Mucosa of rectum (tissue), 2 donors: ENCODE data around the gene KLF2.

ENCODE experiments used
- H3K27ac ChIP-seq, 2 donors: one replicate each; pipeline ENCODE4 v1.7.0; 2013; ENCODE audit warnings: inconsistent platforms in 2 of 2, low read depth in 2 of 2, low read length in 2 of 2
- H3K27me3 ChIP-seq, 2 donors: one replicate each; pipeline ENCODE4 v1.7.0; 2013; ENCODE audit warnings: low read length in 2 of 2; ENCODE audit not compliant: control insufficient read depth in 2 of 2, insufficient read depth in 2 of 2
- H3K36me3 ChIP-seq, 2 donors: one replicate each; pipeline ENCODE4 v1.7.0; 2013; ENCODE audit warnings: low read length in 2 of 2; ENCODE audit not compliant: control insufficient read depth in 2 of 2, insufficient read depth in 2 of 2
- H3K4me1 ChIP-seq, 2 donors: one replicate each; pipeline ENCODE4 v1.7.0; 2013; ENCODE audit warnings: low read length in 2 of 2, mild to moderate bottlenecking in 1 of 2; ENCODE audit not compliant: control insufficient read depth in 2 of 2, insufficient read depth in 2 of 2
- H3K4me3 ChIP-seq, 2 donors: one replicate each; pipeline ENCODE4 v1.7.0; 2013; ENCODE audit warnings: low read length in 2 of 2
- H3K9ac ChIP-seq, 2 donors: one replicate each; pipeline ENCODE4 v1.7.0; 2013; ENCODE audit warnings: low read length in 2 of 2, low read depth in 1 of 2, mild to moderate bottlenecking in 1 of 2
- H3K9me3 ChIP-seq, 2 donors: one replicate each; pipeline ENCODE4 v1.7.0; 2013; ENCODE audit warnings: low read length in 2 of 2; ENCODE audit not compliant: control insufficient read depth in 2 of 2
- donor health status: healthy.
- donor health status: Normal muscosa, but diverticular disease.

KLF2 gene

GRCh38 chr19:16361926-16362325, 37.3 kb downstream of the KLF2 start:
- no peaks in the 10 kb centered on the region for H3K27me3 ChIP-seq
- no peaks in the 10 kb centered on the region for H3K9me3 ChIP-seq
- no peak overlapping the region for H3K27ac ChIP-seq
- no peak overlapping the region for H3K9ac ChIP-seq
- H3K36me3 ChIP-seq = peaks cover 0 to 7% of the 10 kb centered on the region in 2 donors
- peaks cover 24 to 27% of the 10 kb centered on the region in 2 donors for H3K4me1 ChIP-seq
- no peak overlapping the region for H3K4me3 ChIP-seq

GRCh38 chr19:16363133-16363851, 38.7 kb downstream of the KLF2 start:
- Histone ChIP-seq H3K36me3 (peaks cover 0 to 1% of the 10 kb centered on the region in 2 donors), H3K4me3 (peak overlapping the region; percentile 12 to 32), H3K9me3 (no peaks in the 10 kb centered on the region), H3K27ac (peak overlapping the region; percentile 89 to 93), H3K27me3 (peaks cover 0 to 4% of the 10 kb centered on the region in 2 donors), H3K9ac (peak overlapping the region; percentile 54 to 55), H3K4me1 (peaks cover 24 to 27% of the 10 kb centered on the region in 2 donors)

- peak overlapping the region in 1 of 2 donors; percentile 45 for H3K9ac ChIP-seq
- peak overlapping the region in 1 of 2 donors; percentile 89 for H3K27ac ChIP-seq
- no peaks in the 10 kb centered on the region for H3K36me3 ChIP-seq
- peaks cover 0 to 5% of the 10 kb centered on the region in 2 donors for H3K27me3 ChIP-seq
- peaks cover 24 to 27% of the 10 kb centered on the region in 2 donors for H3K4me1 ChIP-seq
- H3K9me3 ChIP-seq = no peaks in the 10 kb centered on the region
- no peak overlapping the region for H3K4me3 ChIP-seq
These were observed 39.2 kb downstream of the KLF2 start for GRCh38 chr19:16363852-16364230.

- Histone ChIP-seq H3K36me3 (no peaks in the 10 kb centered on the region), H3K4me3 (no peak overlapping the region), H3K9me3 (no peaks in the 10 kb centered on the region), H3K9ac (no peak overlapping the region), H3K27me3 (peaks cover 0 to 5% of the 10 kb centered on the region in 2 donors), H3K4me1 (peaks cover 24 to 27% of the 10 kb centered on the region in 2 donors), H3K27ac (no peak overlapping the region)
These were observed 39.7 kb downstream of the KLF2 start for GRCh38 chr19:16364231-16364865.

GRCh38 chr19:16365300-16365996, 40.8 kb downstream of the KLF2 start:
- Histone ChIP-seq H3K4me1 (peaks cover 24 to 34% of the 10 kb centered on the region in 2 donors), H3K27me3 (peaks cover 0 to 5% of the 10 kb centered on the region in 2 donors), H3K36me3 (no peaks in the 10 kb centered on the region), H3K9ac (peak overlapping the region in 1 of 2 donors; percentile 6), H3K27ac (peak overlapping the region; percentile 14 to 71), H3K9me3 (no peaks in the 10 kb centered on the region), H3K4me3 (peak overlapping the region in 1 of 2 donors; percentile 44)

GRCh38 chr19:16366056-16366432, 41.4 kb downstream of the KLF2 start:
- peak overlapping the region in 1 of 2 donors; percentile 44 for H3K4me3 ChIP-seq

GRCh38 chr19:16366433-16367260, 42.0 kb downstream of the KLF2 start:
- H3K4me3 ChIP-seq = peak overlapping the region; percentile 20 to 44
- H3K36me3 ChIP-seq = no peaks in the 10 kb centered on the region
- H3K27me3 ChIP-seq = peaks cover 0 to 5% of the 10 kb centered on the region in 2 donors
- H3K27ac ChIP-seq = peak overlapping the region; percentile 54 to 71
- peak overlapping the region in 1 of 2 donors; percentile 60 for H3K9ac ChIP-seq
- no peaks in the 10 kb centered on the region for H3K9me3 ChIP-seq
- peaks cover 33 to 45% of the 10 kb centered on the region in 2 donors for H3K4me1 ChIP-seq

More at GRCh38 chr19:16366056-16366432, 41.4 kb downstream of the KLF2 start:
- H3K9me3 ChIP-seq = no peaks in the 10 kb centered on the region
- H3K4me1 ChIP-seq = peaks cover 29 to 39% of the 10 kb centered on the region in 2 donors
- peak overlapping the region; percentile 14 to 71 for H3K27ac ChIP-seq
- peaks cover 0 to 5% of the 10 kb centered on the region in 2 donors for H3K27me3 ChIP-seq
- H3K9ac ChIP-seq = peak overlapping the region in 1 of 2 donors; percentile 42
- H3K36me3 ChIP-seq = no peaks in the 10 kb centered on the region

GRCh38 chr19:16367261-16367683, 42.6 kb downstream of the KLF2 start:
- H3K9ac ChIP-seq = no peak overlapping the region
- H3K4me1 ChIP-seq = peaks cover 40 to 51% of the 10 kb centered on the region in 2 donors
- H3K4me3 ChIP-seq = peak overlapping the region in 1 of 2 donors; percentile 42
- no peaks in the 10 kb centered on the region for H3K36me3 ChIP-seq
- H3K27ac ChIP-seq = peak overlapping the region; percentile 54 to 71
- peaks cover 0 to 5% of the 10 kb centered on the region in 2 donors for H3K27me3 ChIP-seq
- H3K9me3 ChIP-seq = no peaks in the 10 kb centered on the region

- Histone ChIP-seq H3K27ac (no peak overlapping the region), H3K9me3 (no peaks in the 10 kb centered on the region), H3K27me3 (peaks cover 0 to 5% of the 10 kb centered on the region in 2 donors), H3K4me1 (peaks cover 33 to 50% of the 10 kb centered on the region in 2 donors), H3K36me3 (peaks cover 0 to 1% of the 10 kb centered on the region in 2 donors), H3K9ac (no peak overlapping the region), H3K4me3 (no peak overlapping the region)
These were observed 44.0 kb downstream of the KLF2 start for GRCh38 chr19:16368385-16369305.
